HEK293 (cell line): ENCODE data around the gene MUC21.
A peak's percentile ranks its signal among the peaks of the same experiment; 100 is the strongest.

Experiments
- CTCF ChIA-PET: fragments of 350-600 bp; formaldehyde crosslinking; extraction: SDS; loops from one replicate; lab custom pipeline; 2021; ENCODE audit warnings: antibody characterized with exemption; lab: Yijun Ruan, JAX
- POLR2A ChIA-PET: fragments of 300-600 bp; formaldehyde crosslinking; extraction: SDS; loops from one replicate; lab custom pipeline; 2020; ENCODE audit warnings: antibody characterized with exemption, inconsistent platforms; lab: Yijun Ruan, JAX
- H3K27ac ChIP-seq: fragments of 200-500 bp; sonication (Bioruptor generic); 2 replicates; pipeline ENCODE4 v1.5.1; 2014; ENCODE audit warnings: low read depth, low read length, control low read depth, inconsistent platforms; ENCODE audit errors: extremely low read depth
- H3K36me3 ChIP-seq, 2 experiments: fragments of 200-500 bp in 1 of 2; sonication (Bioruptor generic) in 1 of 2; 1 replicate in 1 of 2; 2 replicates in 1 of 2; pipeline ENCODE4 v1.5.1; 2014 to 2017; ENCODE audit warnings: inconsistent platforms in 2 of 2, low read length in 2 of 2; ENCODE audit not compliant: control insufficient read depth in 2 of 2, insufficient read depth in 1 of 2
- H3K4me1 ChIP-seq: fragments of 200-500 bp; sonication (Bioruptor generic); 2 replicates; pipeline ENCODE4 v1.5.1; 2014; ENCODE audit warnings: mild to moderate bottlenecking, low read length, inconsistent platforms; ENCODE audit not compliant: control insufficient read depth, insufficient read depth
- H3K4me3 ChIP-seq: 2 replicates; pipeline ENCODE4 v1.5.1; 2011; ENCODE audit warnings: low read depth, mild to moderate bottlenecking, control low read depth, low read length, moderate library complexity
- H3K9me3 ChIP-seq: fragments of 200-500 bp; sonication (Bioruptor generic); 2 replicates; pipeline ENCODE4 v1.5.1; 2014; ENCODE audit warnings: low read depth, low read length, inconsistent platforms; ENCODE audit not compliant: control insufficient read depth, insufficient read depth
- HOXA7 ChIP-seq: sonication (generic); formaldehyde crosslinking; IDR thresholded peaks from 2 replicates; pipeline ENCODE4 v1.8.1; 2022; ENCODE audit warnings: missing genetic modification reagents, borderline replicate concordance
- PRDM1 ChIP-seq: fragments of 450-650 bp; formaldehyde crosslinking; IDR thresholded peaks from 2 replicates; pipeline ENCODE4; 2016; ENCODE audit warnings: missing biosample characterization, missing genetic modification characterization
- SP2 ChIP-seq: fragments of 450-650 bp; formaldehyde crosslinking; IDR thresholded peaks from 2 replicates; pipeline ENCODE4 v1.5.1; 2016; ENCODE audit warnings: missing biosample characterization, missing genetic modification characterization
- ZBTB21 ChIP-seq: fragments of 450-650 bp; formaldehyde crosslinking; IDR thresholded peaks from 2 replicates; pipeline ENCODE4 v1.5.1; 2017; ENCODE audit warnings: missing biosample characterization, missing genetic modification characterization
- ZFP37 ChIP-seq: fragments of 450-650 bp; formaldehyde crosslinking; IDR thresholded peaks from 2 replicates; pipeline ENCODE4 v1.5.1; 2016; ENCODE audit warnings: missing biosample characterization, missing genetic modification characterization
- ZNF121 ChIP-seq: fragments of 450-650 bp; formaldehyde crosslinking; IDR thresholded peaks from 2 replicates; pipeline ENCODE4 v1.5.1; 2016; ENCODE audit warnings: missing biosample characterization, missing genetic modification characterization
- ZNF169 ChIP-seq: fragments of 450-650 bp; formaldehyde crosslinking; IDR thresholded peaks from 2 replicates; pipeline ENCODE4 v1.5.1; 2016; ENCODE audit warnings: missing biosample characterization, missing genetic modification characterization
- ZNF184 ChIP-seq: fragments of 450-650 bp; IDR thresholded peaks from 2 replicates; pipeline ENCODE4 v1.5.1; 2018; ENCODE audit warnings: missing biosample characterization, mild to moderate bottlenecking, missing genetic modification characterization
- ZNF19 ChIP-seq: fragments of 450-650 bp; formaldehyde crosslinking; IDR thresholded peaks from 2 replicates; pipeline ENCODE4; 2016; ENCODE audit warnings: missing biosample characterization, missing genetic modification characterization, low read depth
- ZNF366 ChIP-seq: fragments of 450-650 bp; formaldehyde crosslinking; conservative IDR thresholded peaks from 2 replicates; pipeline ENCODE4 v1.5.1; 2016; ENCODE audit warnings: missing biosample characterization, missing genetic modification characterization
- ZNF585B ChIP-seq: fragments of 450-650 bp; formaldehyde crosslinking; IDR thresholded peaks from 2 replicates; pipeline ENCODE4 v1.5.1; 2016; ENCODE audit warnings: missing biosample characterization, missing genetic modification characterization
- ZNF626 ChIP-seq: fragments of 450-650 bp; sonication (Bioruptor Pico); formaldehyde crosslinking; IDR thresholded peaks from 2 replicates; pipeline ENCODE4 v1.5.1; 2018; ENCODE audit warnings: missing biosample characterization, missing genetic modification characterization, inconsistent platforms
- ZNF654 ChIP-seq: fragments of 450-650 bp; formaldehyde crosslinking; IDR thresholded peaks from 2 replicates; pipeline ENCODE4 v1.5.1; 2016; ENCODE audit warnings: low read depth, missing biosample characterization, missing genetic modification characterization
- ZNF747 ChIP-seq: fragments of 450-650 bp; formaldehyde crosslinking; IDR thresholded peaks from 2 replicates; pipeline ENCODE4 v1.5.1; 2016; ENCODE audit warnings: missing biosample characterization, missing genetic modification characterization
- ZNF791 ChIP-seq: fragments of 450-650 bp; formaldehyde crosslinking; IDR thresholded peaks from 2 replicates; pipeline ENCODE4 v1.5.1; 2016; ENCODE audit warnings: missing biosample characterization, missing genetic modification characterization
- TF ChIP-seq, protein P1 (sequence below): fragments of 450-650 bp; formaldehyde crosslinking; IDR thresholded peaks from 2 replicates; pipeline ENCODE4 v1.5.1; 2016; ENCODE audit warnings: missing biosample characterization, missing genetic modification characterization
- TF ChIP-seq, protein P2 (sequence below): fragments of 450-650 bp; formaldehyde crosslinking; IDR thresholded peaks from 2 replicates; pipeline ENCODE4 v1.5.1; 2016; ENCODE audit warnings: missing biosample characterization, missing genetic modification characterization
- TF ChIP-seq, protein P3 (sequence below): fragments of 450-650 bp; formaldehyde crosslinking; IDR thresholded peaks from 2 replicates; pipeline ENCODE4 v1.5.1; 2016; ENCODE audit warnings: missing biosample characterization, missing genetic modification characterization

The MUC21 gene

DNA sequence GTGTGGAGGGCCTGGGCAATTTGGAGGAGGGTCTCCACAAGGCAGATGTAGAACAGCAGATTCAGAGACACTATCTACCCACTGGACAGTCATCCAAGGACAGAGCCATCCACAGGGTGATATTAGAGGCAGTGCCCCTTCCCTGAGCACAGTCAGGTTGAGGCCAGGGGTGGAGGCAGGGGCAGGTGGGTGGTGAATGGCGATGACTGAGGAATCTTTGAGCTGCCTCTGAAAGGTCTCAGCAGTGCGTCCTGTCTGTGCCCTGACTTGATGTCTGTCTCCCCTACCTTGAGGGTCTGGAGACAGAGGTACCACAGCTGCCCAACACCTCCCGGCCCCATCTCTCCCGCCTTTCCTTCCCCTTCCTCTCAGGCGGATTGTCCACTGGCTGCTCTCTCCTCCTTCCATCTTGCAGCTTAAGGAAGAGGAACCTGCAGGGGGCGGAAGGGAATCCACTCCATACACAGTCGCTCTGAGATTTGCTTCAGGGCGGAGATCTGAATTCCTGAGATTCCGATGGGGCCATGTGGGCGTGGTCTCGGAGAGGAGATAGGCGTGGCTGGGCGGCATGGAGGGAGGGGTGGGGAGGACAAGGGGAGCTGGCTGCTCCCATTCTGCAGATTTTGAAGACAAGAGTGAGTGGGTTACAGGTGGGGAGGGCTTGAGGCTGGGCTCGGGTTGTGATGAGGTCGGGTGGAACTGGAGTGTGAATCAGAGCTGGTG, 41.0 kb upstream of the MUC21 start (continued):
- TF ChIP-seq HOXA7 (no peak), ZNF19 (no peak), ZNF791 (tag by site-specific recombination) (no peak), PRDM1 (tag by site-specific recombination) (no peak), ZNF169 (no peak), ZNF747 (tag by site-specific recombination) (no peak), SP2 (tag by site-specific recombination) (no peak), ZNF184 (no peak), ZNF585B (tag by site-specific recombination) (no peak), ZNF626 (tag by site-specific recombination) (no peak)
- TF ChIP-seq, protein P1, sequence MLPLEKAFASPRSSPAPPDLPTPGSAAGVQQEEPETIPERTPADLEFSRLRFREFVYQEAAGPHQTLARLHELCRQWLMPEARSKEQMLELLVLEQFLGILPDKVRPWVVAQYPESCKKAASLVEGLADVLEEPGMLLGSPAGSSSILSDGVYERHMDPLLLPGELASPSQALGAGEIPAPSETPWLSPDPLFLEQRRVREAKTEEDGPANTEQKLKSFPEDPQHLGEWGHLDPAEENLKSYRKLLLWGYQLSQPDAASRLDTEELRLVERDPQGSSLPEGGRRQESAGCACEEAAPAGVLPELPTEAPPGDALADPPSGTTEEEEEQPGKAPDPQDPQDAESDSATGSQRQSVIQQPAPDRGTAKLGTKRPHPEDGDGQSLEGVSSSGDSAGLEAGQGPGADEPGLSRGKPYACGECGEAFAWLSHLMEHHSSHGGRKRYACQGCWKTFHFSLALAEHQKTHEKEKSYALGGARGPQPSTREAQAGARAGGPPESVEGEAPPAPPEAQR (tag by site-specific recombination) = no peak
- TF ChIP-seq, protein P2, sequence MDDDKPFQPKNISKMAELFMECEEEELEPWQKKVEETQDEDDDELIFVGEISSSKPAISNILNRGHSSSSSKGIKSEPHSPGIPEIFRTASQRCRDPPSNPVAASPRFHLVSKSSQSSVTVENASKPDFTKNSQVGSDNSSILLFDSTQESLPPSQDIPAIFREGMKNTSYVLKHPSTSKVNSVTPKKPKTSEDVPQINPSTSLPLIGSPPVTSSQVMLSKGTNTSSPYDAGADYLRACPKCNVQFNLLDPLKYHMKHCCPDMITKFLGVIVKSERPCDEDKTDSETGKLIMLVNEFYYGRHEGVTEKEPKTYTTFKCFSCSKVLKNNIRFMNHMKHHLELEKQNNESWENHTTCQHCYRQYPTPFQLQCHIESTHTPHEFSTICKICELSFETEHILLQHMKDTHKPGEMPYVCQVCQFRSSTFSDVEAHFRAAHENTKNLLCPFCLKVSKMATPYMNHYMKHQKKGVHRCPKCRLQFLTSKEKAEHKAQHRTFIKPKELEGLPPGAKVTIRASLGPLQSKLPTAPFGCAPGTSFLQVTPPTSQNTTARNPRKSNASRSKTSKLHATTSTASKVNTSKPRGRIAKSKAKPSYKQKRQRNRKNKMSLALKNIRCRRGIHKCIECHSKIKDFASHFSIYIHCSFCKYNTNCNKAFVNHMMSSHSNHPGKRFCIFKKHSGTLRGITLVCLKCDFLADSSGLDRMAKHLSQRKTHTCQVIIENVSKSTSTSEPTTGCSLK (tag by site-specific recombination) = no peak
- TF ChIP-seq, all 188 proteins: peak for 20

DNA sequence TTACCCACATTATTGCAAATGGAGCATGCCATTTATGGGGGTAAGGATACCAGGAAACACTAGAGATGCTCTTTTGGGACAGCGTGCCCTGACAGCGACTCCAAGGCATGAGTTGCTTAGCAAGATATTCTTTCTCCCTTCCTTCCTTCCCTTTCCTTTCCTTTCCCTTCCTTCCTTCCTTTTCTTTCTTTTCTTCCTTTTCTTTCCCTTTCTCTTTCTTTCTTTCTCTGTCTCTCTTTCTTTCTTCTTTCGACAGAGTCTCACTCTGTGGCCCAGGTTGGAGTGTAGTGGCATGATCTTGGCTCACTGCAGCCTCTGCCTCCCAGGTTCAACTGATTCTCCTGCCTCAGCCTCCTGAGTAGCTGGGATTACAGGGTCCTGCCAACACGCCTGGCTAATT, 39.5 kb upstream of the MUC21 start:
- Histone ChIP-seq H3K36me3 (no peaks in the 10 kb centered on the region), H3K9me3 (no peaks in the 10 kb centered on the region), H3K4me1 (no peaks in the 10 kb centered on the region; the same call in 1 of the 2 replicates), H3K4me3 (no peak overlapping the region), H3K27ac (no peak overlapping the region)
- ChIA-PET CTCF (interaction anchor here (1.1 kb wide), 2 partner anchors 9 to 186 kb away, joined by 3 to 4 read pairs; no protein-coding TSS in a partner anchor), POLR2A (no interaction called here)
- TF ChIP-seq ZNF747 (tag by site-specific recombination) (no peak), PRDM1 (tag by site-specific recombination) (peak; percentile 95), ZFP37 (tag by site-specific recombination) (no peak), ZNF366 (tag by site-specific recombination) (peak; percentile 66; the same call in 1 of the 2 replicates), ZNF654 (no peak), ZBTB21 (no peak)
- TF ChIP-seq, protein P3, sequence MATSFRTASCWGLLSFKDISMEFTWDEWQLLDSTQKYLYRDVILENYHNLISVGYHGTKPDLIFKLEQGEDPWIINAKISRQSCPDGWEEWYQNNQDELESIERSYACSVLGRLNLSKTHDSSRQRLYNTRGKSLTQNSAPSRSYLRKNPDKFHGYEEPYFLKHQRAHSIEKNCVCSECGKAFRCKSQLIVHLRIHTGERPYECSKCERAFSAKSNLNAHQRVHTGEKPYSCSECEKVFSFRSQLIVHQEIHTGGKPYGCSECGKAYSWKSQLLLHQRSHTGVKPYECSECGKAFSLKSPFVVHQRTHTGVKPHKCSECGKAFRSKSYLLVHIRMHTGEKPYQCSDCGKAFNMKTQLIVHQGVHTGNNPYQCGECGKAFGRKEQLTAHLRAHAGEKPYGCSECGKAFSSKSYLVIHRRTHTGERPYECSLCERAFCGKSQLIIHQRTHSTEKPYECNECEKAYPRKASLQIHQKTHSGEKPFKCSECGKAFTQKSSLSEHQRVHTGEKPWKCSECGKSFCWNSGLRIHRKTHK = no peak

DNA sequence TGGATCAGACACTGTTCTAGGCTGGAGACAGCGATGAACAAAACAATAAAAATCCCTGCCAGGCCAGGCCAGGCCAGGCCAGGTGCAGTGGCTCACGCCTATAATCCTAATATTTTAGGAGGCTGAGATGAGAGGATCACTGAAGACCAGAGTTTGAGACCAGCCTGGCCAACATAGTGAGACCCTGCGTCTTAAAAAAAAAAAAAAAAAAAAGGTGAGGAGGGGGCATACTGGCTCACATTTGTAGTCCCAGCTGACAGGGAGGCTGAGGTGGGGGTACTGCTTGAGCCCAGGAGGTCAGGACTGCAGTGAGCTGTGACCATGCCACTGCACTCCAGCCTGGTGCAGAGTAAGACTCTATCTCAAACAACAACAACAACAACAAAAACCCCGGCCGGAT, 38.2 kb upstream of the MUC21 start:
- ChIA-PET CTCF (interaction anchor here (0.7 to 0.9 kb wide), 3 partner anchors 28 to 124 kb away, joined by 3 to 4 read pairs (median 3); no protein-coding TSS in a partner anchor), POLR2A (no interaction called here)
- Histone ChIP-seq H3K36me3 (no peaks in the 10 kb centered on the region), H3K27ac (no peak overlapping the region), H3K4me3 (no peak overlapping the region), H3K9me3 (no peaks in the 10 kb centered on the region), H3K4me1 (no peaks in the 10 kb centered on the region; the same call in 1 of the 2 replicates)
- TF ChIP-seq SP2 (tag by site-specific recombination) (no peak), ZNF121 (tag by site-specific recombination) (0 out of 2 replicates have a peak, but pooled peaks have one; percentile 51)
